Renal cortex interstitium (tissue), 11 donors: Measurements from ENCODE around the gene NCAM1. TPM values are rescaled to one million over a fixed set of nuclear protein-coding genes. Genes with fewer than 3 reads are reported as not detected.
"Not testable (repeated sequence)": the region's sequence is repeated elsewhere in the genome, so short reads cannot be mapped to it uniquely, and the experiment has no call there.

ENCODE experiments used
- DNase-seq, 11 donors: peaks; one replicate each; pipeline ENCODE4 v3.0.0-alpha.2; 2013; ENCODE audit warnings: low read depth in 9 of 11, low spot score in 4 of 11; ENCODE audit errors: extremely low read depth in 1 of 11
- polyA plus RNA-seq, 3 donors: library from polyadenylated mRNA; unstranded; fragments of 120-200 nt; gene quantifications; one replicate each; pipeline ENCODE4 v1.2.1, GENCODE V29; 2013; ENCODE audit not compliant: insufficient read length in 3 of 3

NCAM1 gene
- polyA plus RNA-seq, 3 donors: 72.5 to 88.0 (median 83.2) TPM

DNA sequence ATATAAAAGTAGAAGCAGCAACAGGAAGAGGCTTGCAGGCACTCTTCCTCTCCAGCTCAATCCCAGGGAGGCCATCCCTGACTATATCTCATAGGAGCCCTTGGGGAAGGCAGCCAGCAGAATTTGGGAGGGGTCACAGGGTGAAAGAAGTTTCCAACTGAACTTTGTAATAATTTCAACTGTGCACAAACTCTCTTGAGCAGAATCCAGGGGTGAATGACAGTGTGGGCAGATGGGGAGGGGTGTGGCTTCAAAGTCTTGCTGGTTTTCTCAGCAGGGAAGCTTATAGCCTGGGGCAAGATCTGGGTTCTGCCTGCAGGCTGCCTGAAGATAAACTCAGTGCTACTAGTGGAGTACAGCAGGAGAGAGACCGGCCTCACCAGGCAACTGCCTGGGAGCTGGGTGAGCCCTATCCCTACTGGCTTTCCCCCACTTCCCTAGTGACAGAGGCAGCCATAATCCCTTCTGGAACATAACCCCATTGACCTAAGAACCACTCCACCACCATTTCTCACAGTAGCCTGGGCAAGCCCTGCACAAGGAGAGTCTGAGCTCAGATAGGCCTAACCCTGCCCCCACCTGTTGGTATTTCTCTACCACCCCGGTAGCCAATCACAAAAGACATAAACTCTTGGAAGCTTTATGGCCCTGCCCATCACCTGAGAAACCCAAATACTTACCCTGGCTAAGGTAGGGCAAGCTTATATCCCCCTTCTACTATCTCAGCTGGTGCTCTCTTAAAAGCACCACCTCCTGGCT, 335.4 kb downstream of the NCAM1 start:
- DNase-seq: no peak

GRCh38 chr11:113298496-113298895, 337.3 kb downstream of the NCAM1 start:
- DNase-seq: not testable (repeated sequence)

DNA sequence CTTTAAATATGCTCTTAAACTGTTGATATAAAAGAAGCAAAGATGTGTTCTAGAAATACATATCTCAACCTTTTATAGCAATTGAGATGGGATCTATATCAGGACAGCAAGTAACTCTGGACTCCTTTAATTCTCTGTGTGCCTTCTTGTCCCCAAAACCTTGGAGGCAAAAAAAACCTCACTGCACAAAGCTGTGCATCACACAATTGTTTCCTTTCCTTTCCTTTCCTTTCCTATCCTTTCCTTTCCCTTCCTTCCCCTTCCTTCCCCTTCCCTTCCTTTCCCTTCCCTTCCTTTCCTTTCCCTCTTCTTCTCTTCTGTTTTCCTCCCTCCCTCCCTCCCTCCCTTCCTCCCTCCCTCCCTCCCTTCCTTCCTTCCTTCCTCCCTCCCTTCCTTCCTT, 343.7 kb downstream of the NCAM1 start:
- DNase-seq: no peak

GRCh38 chr11:113305440-113306336, 344.5 kb downstream of the NCAM1 start:
- peak in 7 of 11 donors; percentile 34 to 71 (median 50) for DNase-seq

- no peak for DNase-seq
These were observed 347.4 kb downstream of the NCAM1 start for GRCh38 chr11:113308601-113309000.

DNA sequence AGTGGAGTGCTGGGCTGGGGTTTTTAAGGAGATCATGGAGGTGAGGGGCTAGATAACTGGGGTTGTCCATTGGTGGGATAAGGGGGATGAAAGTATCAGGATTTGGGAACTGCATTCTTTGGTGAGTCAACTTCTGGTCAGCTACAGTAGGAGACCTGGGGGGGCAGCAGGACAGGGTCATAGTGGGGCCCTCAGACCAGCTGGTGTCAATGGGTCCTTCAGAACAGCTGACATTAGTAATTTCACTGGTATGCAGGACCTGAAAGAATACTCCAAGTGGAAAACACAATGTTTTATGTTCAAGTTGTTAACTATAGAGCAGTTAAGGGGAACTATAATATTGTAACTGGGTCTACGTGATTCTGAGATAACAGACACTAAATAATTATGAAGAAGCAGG, 350.3 kb downstream of the NCAM1 start:
- no peak for DNase-seq

- no peak for DNase-seq
These were observed 352.4 kb downstream of the NCAM1 start for GRCh38 chr11:113313601-113314000.

DNA sequence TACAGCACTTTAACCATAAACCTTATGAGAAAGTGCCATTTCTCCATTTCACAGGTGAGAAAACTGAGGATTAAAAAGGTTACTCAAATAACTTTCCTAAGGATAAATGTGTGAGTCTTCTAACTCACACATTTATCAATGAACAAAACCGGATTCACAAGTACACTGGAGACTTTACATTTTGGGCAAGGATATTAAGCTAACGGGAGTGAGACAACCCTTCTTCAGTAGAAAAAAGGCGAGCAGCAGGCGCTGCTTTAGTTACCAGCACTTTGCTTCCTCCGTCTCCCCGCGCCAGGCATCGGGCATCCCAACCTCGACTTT, 352.8 kb downstream of the NCAM1 start:
- no peak for DNase-seq

DNA sequence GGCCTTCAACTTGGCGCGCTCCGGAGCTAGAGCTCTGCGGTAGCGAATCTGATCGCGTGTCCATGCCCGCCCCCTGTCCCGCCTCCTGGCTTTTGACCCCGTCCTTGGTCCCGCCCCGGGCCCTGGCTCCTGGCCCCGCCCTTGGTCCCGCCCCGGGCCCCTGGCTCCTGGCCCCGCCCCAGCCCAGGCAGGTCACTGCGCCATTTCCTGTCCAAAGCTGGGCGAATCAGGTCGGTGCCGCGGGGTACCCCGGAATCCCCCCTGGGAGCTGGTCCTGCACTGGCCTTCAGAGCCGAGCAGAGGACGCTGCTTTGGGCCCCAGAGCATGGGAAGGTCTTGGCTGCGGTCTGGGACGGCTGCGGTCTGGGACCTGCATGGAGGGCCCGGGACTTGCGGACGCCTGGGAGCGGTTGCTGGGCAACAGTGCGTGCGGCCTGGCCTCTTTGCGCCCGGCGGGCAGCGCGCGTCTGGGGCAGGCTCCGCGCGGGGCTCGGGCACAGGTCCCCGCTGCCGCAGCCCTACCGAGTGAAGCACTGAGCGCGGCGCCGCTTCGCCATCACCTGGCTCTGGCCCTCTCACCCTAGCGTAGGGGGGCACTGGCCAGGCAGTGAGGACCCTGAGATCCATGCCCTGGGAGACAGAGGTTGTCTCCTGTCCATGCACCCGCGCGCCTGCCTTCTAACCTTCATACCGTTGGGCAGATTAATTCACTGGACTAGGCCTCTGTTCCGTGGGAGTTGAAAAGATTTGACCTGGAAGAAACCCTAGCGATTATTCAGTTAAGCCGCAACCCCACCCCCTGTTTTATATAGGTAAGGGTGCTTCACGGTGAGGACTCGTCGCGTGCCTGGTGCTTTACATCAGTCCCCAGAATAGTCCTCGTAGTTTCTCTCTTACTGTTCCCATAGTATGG, 353.4 kb downstream of the NCAM1 start, which contains the start of gene TTC12:
Gene TTC12, plus strand, starts transcription at position 195 of the 913 bp plus-strand sequence. CDS start 1,675 bp downstream, outside the sequence.
- peak; percentile 69 to 93 (median 88) for DNase-seq

- DNase-seq: peak in 2 of 11 donors; percentile 20 to 23
These were observed 354.6 kb downstream of the NCAM1 start for GRCh38 chr11:113315811-113316210.

GRCh38 chr11:113316256-113316655, 355.0 kb downstream of the NCAM1 start:
- no peak for DNase-seq

DNA sequence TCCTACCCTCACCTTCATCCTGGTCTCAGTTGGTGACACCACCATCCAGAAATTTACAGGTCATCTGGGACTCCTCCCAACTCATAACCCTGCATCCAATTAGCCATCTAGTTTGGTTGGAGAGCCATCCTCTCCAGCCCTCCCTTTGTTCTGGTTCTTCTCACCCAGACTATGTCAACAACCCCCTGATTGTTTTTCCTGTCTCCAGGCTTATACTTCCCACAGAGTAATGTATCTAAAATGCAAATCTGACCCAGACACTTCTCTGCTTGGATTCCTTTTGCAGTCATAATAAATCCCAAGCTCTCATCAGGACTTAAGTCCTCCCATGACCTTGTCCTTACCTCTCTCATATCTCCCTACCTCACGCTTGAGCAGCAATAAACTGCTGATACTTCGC, 356.1 kb downstream of the NCAM1 start:
- DNase-seq: no peak

DNA sequence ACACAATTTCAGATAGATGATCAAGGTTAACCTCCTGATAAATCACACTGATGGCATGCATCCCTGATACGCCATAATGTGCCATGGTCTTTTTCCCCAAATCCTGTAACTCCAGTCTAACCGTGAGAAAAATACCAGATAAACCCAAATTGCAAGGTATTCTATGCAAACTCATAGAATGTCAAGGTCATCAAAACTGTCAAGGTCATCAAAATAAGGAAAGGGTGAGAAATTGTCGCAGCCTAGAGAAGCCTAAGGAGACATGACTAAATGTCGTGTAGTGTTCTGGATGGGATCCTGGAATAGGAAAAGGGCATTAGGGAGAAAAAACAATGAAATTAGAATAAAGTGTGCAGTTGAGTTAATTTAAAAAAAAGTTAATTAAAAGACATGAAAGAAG, 357.9 kb downstream of the NCAM1 start:
- DNase-seq: no peak

DNA sequence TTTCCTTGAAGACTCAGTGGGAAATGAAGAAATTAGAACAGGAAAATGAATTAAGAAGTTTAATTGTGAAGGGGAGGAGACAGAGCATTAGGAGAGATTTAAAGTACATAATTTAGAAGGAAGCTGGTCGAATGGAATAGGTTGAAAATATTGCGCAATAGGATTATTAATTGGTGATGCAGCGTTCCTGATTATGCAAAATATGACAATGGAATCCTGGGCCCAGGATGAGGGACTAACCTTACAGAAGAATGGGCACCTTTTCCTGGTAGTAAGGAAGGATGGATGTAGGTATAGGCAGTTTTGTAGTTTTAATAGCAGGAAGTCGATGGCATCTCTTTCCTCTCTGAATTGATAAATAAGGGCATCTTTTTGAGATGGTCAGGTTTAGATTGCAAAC, 360.9 kb downstream of the NCAM1 start:
- no peak for DNase-seq

- DNase-seq: no peak
These were observed 363.0 kb downstream of the NCAM1 start for GRCh38 chr11:113324250-113324649.
